Neural cell (in vitro differentiated cells): Measurements from ENCODE around the gene RPL37.

ENCODE experiments used
- EP300 ChIP-seq: fragments of 450-650 bp; conservative IDR thresholded peaks from 2 replicates; pipeline ENCODE4 v1.6.1; 2014; ENCODE audit warnings: antibody characterized with exemption, mild to moderate bottlenecking, moderate library complexity; ENCODE audit not compliant: poor library complexity, severe bottlenecking
- EZH2 ChIP-seq: fragments of 200-600, 300-800 bp; shearing (Covaris generic), sonication (generic); IDR thresholded peaks from 2 replicates; pipeline ENCODE4 v1.6.1; 2014; ENCODE audit warnings: antibody characterized with exemption, low read length, borderline replicate concordance, mild to moderate bottlenecking; ENCODE audit not compliant: insufficient read depth, poor library complexity, severe bottlenecking
- POLR2AphosphoS5 ChIP-seq: IDR thresholded peaks from 2 replicates; pipeline ENCODE4 v1.6.1; 2012
- REST ChIP-seq: IDR thresholded peaks from 2 replicates; pipeline ENCODE4 v1.6.1; 2012; ENCODE audit warnings: borderline replicate concordance
- TAF1 ChIP-seq: IDR thresholded peaks from 2 replicates; pipeline ENCODE4 v1.6.1; 2012; ENCODE audit warnings: low read depth
- TF ChIP-seq, protein P1 (sequence below): fragments of 450-650 bp; IDR thresholded peaks from 2 replicates; pipeline ENCODE4 v1.5.1; 2014; ENCODE audit warnings: antibody characterized with exemption, mild to moderate bottlenecking, moderate library complexity; ENCODE audit not compliant: poor library complexity, severe bottlenecking

- no peak for TF ChIP-seq POLR2AphosphoS5
- TF ChIP-seq, protein P1, sequence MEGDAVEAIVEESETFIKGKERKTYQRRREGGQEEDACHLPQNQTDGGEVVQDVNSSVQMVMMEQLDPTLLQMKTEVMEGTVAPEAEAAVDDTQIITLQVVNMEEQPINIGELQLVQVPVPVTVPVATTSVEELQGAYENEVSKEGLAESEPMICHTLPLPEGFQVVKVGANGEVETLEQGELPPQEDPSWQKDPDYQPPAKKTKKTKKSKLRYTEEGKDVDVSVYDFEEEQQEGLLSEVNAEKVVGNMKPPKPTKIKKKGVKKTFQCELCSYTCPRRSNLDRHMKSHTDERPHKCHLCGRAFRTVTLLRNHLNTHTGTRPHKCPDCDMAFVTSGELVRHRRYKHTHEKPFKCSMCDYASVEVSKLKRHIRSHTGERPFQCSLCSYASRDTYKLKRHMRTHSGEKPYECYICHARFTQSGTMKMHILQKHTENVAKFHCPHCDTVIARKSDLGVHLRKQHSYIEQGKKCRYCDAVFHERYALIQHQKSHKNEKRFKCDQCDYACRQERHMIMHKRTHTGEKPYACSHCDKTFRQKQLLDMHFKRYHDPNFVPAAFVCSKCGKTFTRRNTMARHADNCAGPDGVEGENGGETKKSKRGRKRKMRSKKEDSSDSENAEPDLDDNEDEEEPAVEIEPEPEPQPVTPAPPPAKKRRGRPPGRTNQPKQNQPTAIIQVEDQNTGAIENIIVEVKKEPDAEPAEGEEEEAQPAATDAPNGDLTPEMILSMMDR = no peak
- no peak for TF ChIP-seq TAF1
- TF ChIP-seq EZH2 = no peak
- no peak for TF ChIP-seq EP300
- no peak for TF ChIP-seq REST
These were observed 54.8 kb downstream of the RPL37 start for GRCh38 chr5:40780199-40780598.
